A673 (cell line): ENCODE data around the gene MYO1D. TPM values are rescaled to one million over a fixed set of nuclear protein-coding genes. Genes with fewer than 3 reads are reported as not detected.

ENCODE experiments used
- BruUV-seq: library from RNA; stranded (reverse); fragments of 400-500 nt; replicated peaks from 2 replicates; lab custom pipeline; 2021; lab: Mats Ljungman, UMichigan
- CTCF ChIA-PET: fragments of 300-600 bp; sonication (Branson Sonifier 250); formaldehyde crosslinking; loops from one replicate; lab custom pipeline; 2022; ENCODE audit warnings: antibody characterized with exemption; lab: Charles Lee
- POLR2A ChIA-PET: fragments of 300-600 bp; sonication (Branson Sonifier 250); formaldehyde crosslinking; loops from one replicate; lab custom pipeline; 2022; ENCODE audit warnings: antibody characterized with exemption; ENCODE audit not compliant: low non-redundant PET; lab: Charles Lee
- DNase-seq: peaks from one replicate; pipeline ENCODE4 v3.0.0-alpha.2; 2015; ENCODE audit warnings: low spot score
- H3K27ac ChIP-seq: fragments of 200-600 bp; sonication (generic); 2 replicates; pipeline ENCODE4 v1.5.1; 2016; ENCODE audit warnings: mixed run types, low read depth, mild to moderate bottlenecking, mixed read lengths, antibody characterized with exemption, low read length; ENCODE audit not compliant: poor library complexity, severe bottlenecking
- H3K27me3 ChIP-seq: fragments of 200-600 bp; sonication (generic); replicated peaks from 2 replicates; pipeline ENCODE4 v1.6.1; 2017; ENCODE audit warnings: mixed run types, low read depth, mild to moderate bottlenecking, mixed read lengths, antibody characterized with exemption, low read length; ENCODE audit not compliant: insufficient read depth, poor library complexity
- H3K36me3 ChIP-seq: fragments of 200-600 bp; sonication (generic); 2 replicates; pipeline ENCODE4 v1.6.1; 2016; ENCODE audit warnings: mixed run types, mild to moderate bottlenecking, mixed read lengths, antibody characterized with exemption, low read length; ENCODE audit not compliant: insufficient read depth, poor library complexity, severe bottlenecking
- H3K4me1 ChIP-seq: fragments of 200-600 bp; sonication (generic); 2 replicates; pipeline ENCODE4 v1.6.1; 2017; ENCODE audit warnings: mixed run types, mild to moderate bottlenecking, mixed read lengths, antibody characterized with exemption, low read length; ENCODE audit not compliant: insufficient read depth, poor library complexity, severe bottlenecking
- H3K4me3 ChIP-seq: fragments of 200-600 bp; sonication (generic); 2 replicates; pipeline ENCODE4 v1.5.1; 2016; ENCODE audit warnings: low read depth, mixed run types, mild to moderate bottlenecking, mixed read lengths, low read length; ENCODE audit not compliant: poor library complexity, severe bottlenecking
- H3K9me3 ChIP-seq: fragments of 200-600 bp; sonication (generic); 2 replicates; pipeline ENCODE4 v1.6.1; 2016; ENCODE audit warnings: mixed run types, low read depth, mild to moderate bottlenecking, mixed read lengths, antibody characterized with exemption, low read length; ENCODE audit not compliant: poor library complexity, severe bottlenecking
- CTCF ChIP-seq: fragments of 300-800, 200-600 bp; sonication (generic); conservative IDR thresholded peaks from 2 replicates; pipeline ENCODE4 v1.5.1; 2017; ENCODE audit warnings: low read depth, mild to moderate bottlenecking, antibody characterized with exemption, low read length, moderate library complexity, mixed read lengths
- EZH2 ChIP-seq: fragments of 200-600 bp; sonication (generic); IDR thresholded peaks from 2 replicates; pipeline ENCODE4 v1.6.1; 2017; ENCODE audit warnings: borderline replicate concordance, low read depth, mild to moderate bottlenecking, mixed read lengths, antibody characterized with exemption, low read length; ENCODE audit not compliant: poor library complexity, severe bottlenecking
- intact Hi-C: fragments of 100-400 bp; cut with micrococcal nuclease; formaldehyde crosslinking; loops from one replicate; pipeline ENCODE4 v1.10.0; 2022; ENCODE audit not compliant: unreplicated experiment
- total RNA-seq: library from RNA; stranded (reverse); gene quantifications from 2 replicates; pipeline ENCODE4 v1.2.3, GENCODE V29; 2021

Gene MYO1D
- total RNA-seq, 1 experiment from 2014 or later, result 10.4 TPM

GRCh38 chr17:32664936-32665583, 211.9 kb downstream of the MYO1D start:
- no peak for DNase-seq
- BruUV-seq, result no TSS peak
- intact Hi-C loops, result no loop called here
- Histone ChIP-seq H3K27me3 (no peaks in the 10 kb centered on the region), H3K4me3 (no peak overlapping the region), H3K27ac (no peak overlapping the region), H3K4me1 (no peaks in the 10 kb centered on the region), H3K36me3 (no peaks in the 10 kb centered on the region), H3K9me3 (no peaks in the 10 kb centered on the region)
- POLR2A ChIA-PET, result no interaction called here
- CTCF ChIA-PET, result no interaction called here
- TF ChIP-seq CTCF (no peak), EZH2 (no peak)

DNA sequence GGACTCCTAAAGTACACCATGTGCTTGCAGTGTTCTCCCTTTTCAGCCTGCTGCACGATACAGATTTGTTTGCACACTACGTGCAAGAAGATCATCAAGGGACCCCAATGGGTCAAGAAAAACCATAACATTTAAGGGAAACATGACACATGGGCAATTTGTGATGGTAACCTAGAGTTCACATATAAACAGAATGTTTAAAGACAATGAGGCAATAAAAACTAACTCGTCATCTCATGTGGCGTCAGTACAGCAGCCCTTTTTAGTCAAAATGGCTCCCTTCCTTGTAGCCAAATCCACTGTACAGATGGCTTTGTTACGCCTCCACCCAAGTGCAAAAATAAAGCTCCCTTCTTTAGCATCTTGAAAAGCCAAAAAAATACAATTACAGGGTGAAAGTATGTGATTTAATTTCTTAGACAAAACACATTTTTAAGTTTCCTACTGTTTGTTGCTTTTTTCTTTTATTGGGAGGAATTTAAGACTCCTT, 216.4 kb downstream of the MYO1D start:
- ChIA-PET POLR2A (no interaction called here), CTCF (no interaction called here)
- no peaks in the 10 kb centered on the region for H3K9me3 ChIP-seq
- no peak for DNase-seq
- no TSS peak for BruUV-seq
- intact Hi-C loops, result no loop called here
- H3K36me3 ChIP-seq, result no peaks in the 10 kb centered on the region
- TF ChIP-seq EZH2, result no peak
- TF ChIP-seq CTCF, result no peak
- no peak overlapping the region for H3K27ac ChIP-seq
- no peaks in the 10 kb centered on the region for H3K27me3 ChIP-seq
- no peaks in the 10 kb centered on the region for H3K4me1 ChIP-seq
- no peak overlapping the region for H3K4me3 ChIP-seq

DNA sequence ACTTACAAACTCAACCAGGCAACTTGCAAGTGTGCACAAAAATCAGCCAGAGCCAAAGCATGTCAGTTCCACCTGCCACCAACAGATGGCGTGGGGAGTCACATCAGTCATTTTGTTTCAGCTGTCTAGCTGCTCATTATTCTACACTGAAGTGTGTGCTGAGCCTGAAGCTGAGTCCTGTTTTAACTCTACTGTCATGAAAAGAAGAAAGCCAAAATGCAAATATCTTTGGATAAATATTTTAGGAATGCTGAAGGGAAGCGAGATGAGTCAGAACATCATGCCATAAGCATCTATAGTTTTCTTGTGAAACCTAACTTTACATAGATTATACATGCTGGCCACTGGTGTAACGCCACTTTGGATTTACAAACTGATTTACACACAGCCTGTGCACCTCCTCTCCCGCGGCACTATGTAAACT, 217.5 kb downstream of the MYO1D start:
- Histone ChIP-seq H3K36me3 (no peaks in the 10 kb centered on the region), H3K27ac (no peak overlapping the region), H3K27me3 (no peaks in the 10 kb centered on the region), H3K4me1 (no peaks in the 10 kb centered on the region), H3K4me3 (no peak overlapping the region), H3K9me3 (no peaks in the 10 kb centered on the region)
- intact Hi-C loops, result loop anchor here (1.0 kb wide), 1 partner anchor 96 kb away; no protein-coding TSS in a partner anchor
- peak; percentile 52 for DNase-seq
- ChIA-PET CTCF (interaction anchor here (0.6 kb wide), 1 partner anchor 176 kb away, joined by 3 read pairs; no protein-coding TSS in a partner anchor), POLR2A (no interaction called here)
- no TSS peak for BruUV-seq
- TF ChIP-seq CTCF (peak; percentile 68), EZH2 (no peak)
